HCT116 (cell line): ENCODE data around the gene ARSI. TPM values are rescaled to one million over a fixed set of nuclear protein-coding genes. Genes with fewer than 3 reads are reported as not detected.

ENCODE experiments used
- ATAC-seq: fragments of 200-7000 bp; cut with Tn5 transposase; 2 replicates; pipeline ENCODE4 v1.9.1; 2020; ENCODE audit warnings: mild to moderate bottlenecking, moderate library complexity
- BruUV-seq: library from RNA; stranded (reverse); fragments of 400-500 nt; replicated peaks from 2 replicates; lab custom pipeline; 2021; lab: Mats Ljungman, UMichigan
- CTCF ChIA-PET: fragments of 300-600 bp; sonication (Branson Sonifier 250); formaldehyde crosslinking; loops from one replicate; lab custom pipeline; 2021; ENCODE audit warnings: antibody characterized with exemption; lab: Charles Lee
- POLR2A ChIA-PET: fragments of 300-600, 350-600 bp; sonication (Branson Sonifier 250); formaldehyde crosslinking; loops from one replicate; lab custom pipeline; 2021; ENCODE audit warnings: antibody characterized with exemption; lab: Charles Lee
- RAD21 ChIA-PET, 2 experiments: fragments of 300-600 bp; sonication (Branson Sonifier 250); formaldehyde crosslinking; loops; one replicate each; lab custom pipeline; 2023; ENCODE audit warnings: low total read pairs in 2 of 2; ENCODE audit not compliant: uncharacterized antibody in 2 of 2, unreplicated experiment in 2 of 2, low non-redundant PET in 1 of 2; lab: Charles Lee
- DNase-seq: peaks from one replicate; pipeline ENCODE4 v3.0.0-alpha.2; 2010; ENCODE audit warnings: low read depth, low spot score
- H2AFZ ChIP-seq: fragments of 200-600 bp; shearing (Covaris generic), sonication (generic); 2 replicates; pipeline ENCODE4 v1.6.1; 2017; ENCODE audit warnings: low read depth, mixed run types, mixed read lengths, antibody characterized with exemption, low read length; ENCODE audit not compliant: poor library complexity, severe bottlenecking
- H3K27ac ChIP-seq: 2 replicates; pipeline ENCODE4 v1.5.1; 2012; ENCODE audit warnings: low read depth, low read length
- H3K27me3 ChIP-seq: fragments of 200-600 bp; sonication (generic); 2 replicates; pipeline ENCODE4 v1.6.1; 2016; ENCODE audit warnings: mixed run types, low read length, mixed read lengths; ENCODE audit not compliant: insufficient read depth
- H3K36me3 ChIP-seq, 2 experiments: fragments of 200-500 bp in 1 of 2; fragments of 200-600 bp in 1 of 2; sonication (Bioruptor generic) in 1 of 2; sonication (generic) in 1 of 2; 2 replicates each; pipeline versions ENCODE4 v1.5.1 to v1.6.1; 2014 to 2016; ENCODE audit warnings: low read length in 2 of 2, inconsistent platforms in 1 of 2, mixed read lengths in 1 of 2, mixed run types in 1 of 2; ENCODE audit not compliant: insufficient read depth in 2 of 2, control insufficient read depth in 1 of 2
- H3K4me1 ChIP-seq, 2 experiments: fragments of 200-600 bp in 1 of 2; sonication (generic) in 1 of 2; 2 replicates each; pipeline versions ENCODE4 v1.5.1 to v1.6.1; 2012 to 2017; ENCODE audit warnings: low read length in 2 of 2, inconsistent platforms in 1 of 2, mild to moderate bottlenecking in 1 of 2, mixed read lengths in 1 of 2, mixed run types in 1 of 2, moderate library complexity in 1 of 2; ENCODE audit not compliant: insufficient read depth in 2 of 2, control insufficient read depth in 1 of 2
- H3K4me2 ChIP-seq: fragments of 200-600 bp; sonication (generic); 2 replicates; pipeline ENCODE4 v1.6.1; 2017; ENCODE audit warnings: mixed run types, low read length, mixed read lengths
- H3K4me3 ChIP-seq, 2 experiments: fragments of 200-600 bp in 1 of 2; sonication (generic) in 1 of 2; replicated peaks in 1 of 2; 2 replicates each; pipeline ENCODE4 v1.5.1; 2011 to 2016; ENCODE audit warnings: low read length in 2 of 2, control low read depth in 1 of 2, low read depth in 1 of 2, mild to moderate bottlenecking in 1 of 2, mixed read lengths in 1 of 2, mixed run types in 1 of 2
- H3K79me2 ChIP-seq: fragments of 200-600 bp; sonication (generic); 2 replicates; pipeline ENCODE4 v1.6.1; 2017; ENCODE audit warnings: mild to moderate bottlenecking, mixed run types, low read length, moderate library complexity, mixed read lengths; ENCODE audit not compliant: insufficient read depth
- H3K9ac ChIP-seq: fragments of 200-600 bp; sonication (generic); 2 replicates; pipeline ENCODE4 v1.6.1; 2016; ENCODE audit warnings: low read length, mixed read lengths
- H3K9me2 ChIP-seq: fragments of 200-600 bp; sonication (generic), shearing (Covaris generic); 2 replicates; pipeline ENCODE4 v1.6.1; 2017; ENCODE audit warnings: mixed run types, mild to moderate bottlenecking, moderate library complexity; ENCODE audit not compliant: insufficient read depth
- H3K9me3 ChIP-seq, 2 experiments: fragments of 200-500 bp in 1 of 2; fragments of 200-600 bp in 1 of 2; sonication (Bioruptor generic) in 1 of 2; sonication (generic) in 1 of 2; 2 replicates each; pipeline ENCODE4 v1.6.1; 2014 to 2017; ENCODE audit warnings: low read length in 2 of 2, mixed read lengths in 2 of 2, inconsistent platforms in 1 of 2, low read depth in 1 of 2, mild to moderate bottlenecking in 1 of 2, mixed run types in 1 of 2, moderate library complexity in 1 of 2; ENCODE audit not compliant: control insufficient read depth in 1 of 2, insufficient read depth in 1 of 2
- H4K20me1 ChIP-seq: fragments of 200-600 bp; sonication (generic), shearing (Covaris generic); 2 replicates; pipeline ENCODE4 v1.6.1; 2017; ENCODE audit warnings: mixed run types, mild to moderate bottlenecking, moderate library complexity; ENCODE audit not compliant: insufficient read depth
- EZH2 ChIP-seq: fragments of 200-600 bp; sonication (generic); IDR thresholded peaks from 2 replicates; pipeline ENCODE4 v1.6.1; 2017; ENCODE audit warnings: antibody characterized with exemption, mixed run types
- EZH2phosphoT487 ChIP-seq: fragments of 200-600 bp; IDR thresholded peaks from 2 replicates; pipeline ENCODE4 v1.6.1; 2018; ENCODE audit warnings: antibody characterized with exemption, borderline replicate concordance
- FOSL1 ChIP-seq: IDR thresholded peaks from 2 replicates; pipeline ENCODE4 v1.6.1; 2012; ENCODE audit warnings: low read depth
- POLR2AphosphoS5 ChIP-seq: IDR thresholded peaks from 2 replicates; pipeline ENCODE4 v1.6.1; 2011; ENCODE audit warnings: mild to moderate bottlenecking, low read depth, low read length, moderate library complexity
- RAD21 ChIP-seq: IDR thresholded peaks from 2 replicates; pipeline ENCODE4 v1.6.1; 2012; ENCODE audit warnings: low read depth, mild to moderate bottlenecking
- SIN3A ChIP-seq: IDR thresholded peaks from 2 replicates; pipeline ENCODE4 v1.6.1; 2012; ENCODE audit warnings: low read depth
- SP1 ChIP-seq: IDR thresholded peaks from 2 replicates; pipeline ENCODE4 v1.6.1; 2012; ENCODE audit warnings: low read depth
- ZFX ChIP-seq: fragments of 450-650 bp; IDR thresholded peaks from 2 replicates; pipeline ENCODE4 v1.6.1; 2017
- ZNF274 ChIP-seq: fragments of 200-500 bp; sonication (Bioruptor generic); IDR thresholded peaks from 2 replicates; pipeline ENCODE4 v1.6.1; 2014; ENCODE audit warnings: mild to moderate bottlenecking, low read depth, low read length, inconsistent platforms
- intact Hi-C: fragments of 100-400 bp; cut with micrococcal nuclease; formaldehyde crosslinking; loops from 2 replicates; pipeline ENCODE4 v1.10.0; 2022
- total RNA-seq: library from RNA; stranded (reverse); gene quantifications from one replicate; pipeline ENCODE4 v1.2.1, GENCODE V29; 2021; ENCODE audit not compliant: unreplicated experiment
- TF ChIP-seq, protein P1 (sequence below): IDR thresholded peaks from 2 replicates; pipeline ENCODE4 v1.6.1; 2012
- TF ChIP-seq, protein P2 (sequence below): IDR thresholded peaks from 2 replicates; pipeline ENCODE4 v1.6.1; 2011; ENCODE audit warnings: mild to moderate bottlenecking, low read length, moderate library complexity; ENCODE audit not compliant: insufficient replicate concordance; ENCODE audit errors: extremely low read depth

Gene ARSI
- total RNA-seq, 1 experiment from 2014 or later = 0.07 TPM

DNA sequence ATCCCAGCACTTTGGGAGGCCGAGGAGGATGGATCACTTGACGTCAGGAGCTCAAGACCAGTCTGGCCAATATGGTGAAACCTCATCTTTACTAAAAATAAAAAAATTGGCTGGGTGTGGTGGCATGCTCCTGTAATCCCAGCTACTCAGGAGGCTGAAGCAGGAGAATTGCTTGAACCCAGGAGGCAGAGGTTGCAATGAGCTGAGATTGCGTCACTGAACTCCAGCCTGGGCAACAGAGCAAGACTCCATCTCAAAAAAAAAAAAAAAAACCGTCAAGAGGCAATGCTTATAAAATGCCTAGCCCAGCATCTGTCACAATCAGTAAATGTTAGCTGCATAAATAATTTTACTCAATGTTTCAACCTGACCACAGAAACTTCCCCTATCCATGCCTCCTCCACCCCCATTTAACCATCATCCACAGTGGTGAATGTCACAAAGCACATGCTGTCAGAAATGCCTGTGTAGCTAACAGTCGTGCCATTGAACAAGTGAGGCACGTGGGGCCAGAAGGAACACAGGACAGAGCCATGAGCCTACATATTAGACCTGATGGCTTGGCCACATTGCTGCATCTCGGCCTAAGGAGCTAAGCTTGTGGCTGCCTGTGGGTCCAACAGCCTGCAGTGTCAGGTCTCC is 38.0 kb upstream of the ARSI start:
- RAD21 ChIA-PET = no interaction called here
- H3K27ac ChIP-seq = no peak overlapping the region
- H4K20me1 ChIP-seq = no peaks in the 10 kb centered on the region
- BruUV-seq = no TSS peak
- no peak overlapping the region for H3K4me2 ChIP-seq
- CTCF ChIA-PET = no interaction called here
- no peaks in the 10 kb centered on the region for H3K9me2 ChIP-seq
- no peak overlapping the region for H2AFZ ChIP-seq
- no peaks in the 10 kb centered on the region for H3K9me3 ChIP-seq
- no peak overlapping the region for H3K9ac ChIP-seq
- no peaks in the 10 kb centered on the region for H3K79me2 ChIP-seq
- intact Hi-C loops = no loop called here
- no peaks in the 10 kb centered on the region for H3K27me3 ChIP-seq
- no peaks in the 10 kb centered on the region for H3K4me1 ChIP-seq
- DNase-seq (no peak), ATAC-seq (no peak)
- POLR2A ChIA-PET = no interaction called here
- no peaks in the 10 kb centered on the region for H3K36me3 ChIP-seq
- TF ChIP-seq SP1 (no peak), ZNF274 (no peak), EZH2 (no peak), EZH2phosphoT487 (no peak), RAD21 (no peak), ZFX (no peak), POLR2AphosphoS5 (no peak), SIN3A (no peak), FOSL1 (no peak)
- TF ChIP-seq, protein P1, sequence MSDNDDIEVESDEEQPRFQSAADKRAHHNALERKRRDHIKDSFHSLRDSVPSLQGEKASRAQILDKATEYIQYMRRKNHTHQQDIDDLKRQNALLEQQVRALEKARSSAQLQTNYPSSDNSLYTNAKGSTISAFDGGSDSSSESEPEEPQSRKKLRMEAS = no peak
- TF ChIP-seq, protein P2, sequence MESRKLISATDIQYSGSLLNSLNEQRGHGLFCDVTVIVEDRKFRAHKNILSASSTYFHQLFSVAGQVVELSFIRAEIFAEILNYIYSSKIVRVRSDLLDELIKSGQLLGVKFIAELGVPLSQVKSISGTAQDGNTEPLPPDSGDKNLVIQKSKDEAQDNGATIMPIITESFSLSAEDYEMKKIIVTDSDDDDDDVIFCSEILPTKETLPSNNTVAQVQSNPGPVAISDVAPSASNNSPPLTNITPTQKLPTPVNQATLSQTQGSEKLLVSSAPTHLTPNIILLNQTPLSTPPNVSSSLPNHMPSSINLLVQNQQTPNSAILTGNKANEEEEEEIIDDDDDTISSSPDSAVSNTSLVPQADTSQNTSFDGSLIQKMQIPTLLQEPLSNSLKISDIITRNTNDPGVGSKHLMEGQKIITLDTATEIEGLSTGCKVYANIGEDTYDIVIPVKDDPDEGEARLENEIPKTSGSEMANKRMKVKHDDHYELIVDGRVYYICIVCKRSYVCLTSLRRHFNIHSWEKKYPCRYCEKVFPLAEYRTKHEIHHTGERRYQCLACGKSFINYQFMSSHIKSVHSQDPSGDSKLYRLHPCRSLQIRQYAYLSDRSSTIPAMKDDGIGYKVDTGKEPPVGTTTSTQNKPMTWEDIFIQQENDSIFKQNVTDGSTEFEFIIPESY = no peak
- no peak overlapping the region for H3K4me3 ChIP-seq
